HEK293T (cell line): ENCODE results near the gene FAM200B.

Experiments
- ARNT ChIP-seq: fragments of 450-650 bp; IDR thresholded peaks from 2 replicates; pipeline ENCODE4 v1.6.1; 2017; ENCODE audit warnings: mild to moderate bottlenecking
- BHLHE40 ChIP-seq: fragments of 450-650 bp; IDR thresholded peaks from 2 replicates; pipeline ENCODE4 v1.6.1; 2016; ENCODE audit warnings: mild to moderate bottlenecking, moderate library complexity, borderline replicate concordance
- CTBP1 ChIP-seq: fragments of 450-650 bp; IDR thresholded peaks from 2 replicates; pipeline ENCODE4 v1.6.1; 2016; ENCODE audit warnings: borderline replicate concordance
- ELF4 ChIP-seq: fragments of 450-650 bp; IDR thresholded peaks from 2 replicates; pipeline ENCODE4 v1.6.1; 2017; ENCODE audit warnings: antibody characterized with exemption
- FOXA1 ChIP-seq: fragments of 450-650 bp; IDR thresholded peaks from 2 replicates; pipeline ENCODE4 v1.6.1; 2016; ENCODE audit warnings: mild to moderate bottlenecking
- FOXK2 ChIP-seq: fragments of 450-650 bp; IDR thresholded peaks from 2 replicates; pipeline ENCODE4 v1.6.1; 2016; ENCODE audit warnings: mild to moderate bottlenecking
- FOXM1 ChIP-seq: fragments of 450-650 bp; IDR thresholded peaks from 2 replicates; pipeline ENCODE4 v1.6.1; 2017; ENCODE audit warnings: mild to moderate bottlenecking, borderline replicate concordance
- HDGF ChIP-seq: fragments of 450-650 bp; IDR thresholded peaks from 2 replicates; pipeline ENCODE4 v1.6.1; 2017; ENCODE audit warnings: antibody characterized with exemption, borderline replicate concordance
- NFRKB ChIP-seq: fragments of 450-650 bp; IDR thresholded peaks from 2 replicates; pipeline ENCODE4 v1.6.1; 2016; ENCODE audit warnings: mild to moderate bottlenecking, moderate library complexity
- SP1 ChIP-seq: fragments of 450-650 bp; IDR thresholded peaks from 2 replicates; pipeline ENCODE4 v1.6.1; 2017
- SUZ12 ChIP-seq: fragments of 450-650 bp; IDR thresholded peaks from 2 replicates; pipeline ENCODE4 v1.6.1; 2016; ENCODE audit warnings: mild to moderate bottlenecking
- TARDBP ChIP-seq: fragments of 450-650 bp; IDR thresholded peaks from 2 replicates; pipeline ENCODE4 v1.6.1; 2016

- no peak for TF ChIP-seq SUZ12
- no peak for TF ChIP-seq HDGF
- TF ChIP-seq FOXK2, result no peak
- no peak for TF ChIP-seq ARNT
- TF ChIP-seq TARDBP, result no peak
- no peak for TF ChIP-seq FOXM1
- no peak for TF ChIP-seq CTBP1
- no peak for TF ChIP-seq FOXA1
- no peak for TF ChIP-seq NFRKB
- no peak for TF ChIP-seq SP1
- TF ChIP-seq ELF4, result no peak
- no peak for TF ChIP-seq BHLHE40
These were observed 21.7 kb upstream of the FAM200B start for GRCh38 chr4:15659768-15660570.
